ENCODE results near the gene CNTN1.

DNA sequence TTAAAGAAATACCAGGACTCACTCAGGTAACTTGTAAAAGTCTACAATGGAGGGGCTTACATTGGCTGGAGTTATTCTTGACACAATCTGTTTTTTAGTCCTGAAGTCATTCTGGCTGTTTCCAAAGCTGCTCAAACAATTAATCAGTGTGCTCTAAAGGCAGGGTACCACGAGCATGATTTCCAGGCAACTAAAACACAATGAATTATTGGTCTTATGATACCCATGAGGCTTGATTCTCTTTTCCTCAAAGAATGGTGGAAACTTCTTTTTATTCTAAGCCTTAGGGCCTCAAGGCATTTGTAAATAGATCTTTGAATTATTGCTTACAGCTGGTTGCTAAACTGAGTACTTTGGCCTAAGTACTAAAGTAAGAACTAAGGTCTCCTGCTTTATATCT, 296.1 kb downstream of the CNTN1 start:
- TF ChIP-seq, protein P1, sequence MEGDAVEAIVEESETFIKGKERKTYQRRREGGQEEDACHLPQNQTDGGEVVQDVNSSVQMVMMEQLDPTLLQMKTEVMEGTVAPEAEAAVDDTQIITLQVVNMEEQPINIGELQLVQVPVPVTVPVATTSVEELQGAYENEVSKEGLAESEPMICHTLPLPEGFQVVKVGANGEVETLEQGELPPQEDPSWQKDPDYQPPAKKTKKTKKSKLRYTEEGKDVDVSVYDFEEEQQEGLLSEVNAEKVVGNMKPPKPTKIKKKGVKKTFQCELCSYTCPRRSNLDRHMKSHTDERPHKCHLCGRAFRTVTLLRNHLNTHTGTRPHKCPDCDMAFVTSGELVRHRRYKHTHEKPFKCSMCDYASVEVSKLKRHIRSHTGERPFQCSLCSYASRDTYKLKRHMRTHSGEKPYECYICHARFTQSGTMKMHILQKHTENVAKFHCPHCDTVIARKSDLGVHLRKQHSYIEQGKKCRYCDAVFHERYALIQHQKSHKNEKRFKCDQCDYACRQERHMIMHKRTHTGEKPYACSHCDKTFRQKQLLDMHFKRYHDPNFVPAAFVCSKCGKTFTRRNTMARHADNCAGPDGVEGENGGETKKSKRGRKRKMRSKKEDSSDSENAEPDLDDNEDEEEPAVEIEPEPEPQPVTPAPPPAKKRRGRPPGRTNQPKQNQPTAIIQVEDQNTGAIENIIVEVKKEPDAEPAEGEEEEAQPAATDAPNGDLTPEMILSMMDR (IDR thresholded peaks at IDR 0.05), result no peak
- no peak for TF ChIP-seq POLR2A (IDR thresholded peaks at IDR 0.05)

Measured in lower leg skin (tissue), 3 donors.